Chondrocyte (in vitro differentiated cells): ENCODE measurements around the gene LLGL2. TPM values are rescaled to one million over a fixed set of nuclear protein-coding genes. Genes with fewer than 3 reads are reported as not detected.

Experiments
- DNase-seq: peaks from one replicate; pipeline ENCODE4 v3.0.0; 2021; ENCODE audit warnings: mixed read lengths, low spot score
- H3K27ac Mint-ChIP-seq: one replicate; pipeline ENCODE4 v1.8.0; 2021; ENCODE audit warnings: mild to moderate bottlenecking, moderate library complexity, mixed read lengths; ENCODE audit not compliant: unreplicated experiment
- H3K27me3 Mint-ChIP-seq: 2 replicates; pipeline ENCODE4 v1.8.0; 2021; ENCODE audit warnings: low read depth, mixed read lengths
- H3K36me3 Mint-ChIP-seq: 2 replicates; pipeline ENCODE4 v1.8.0; 2021; ENCODE audit warnings: low read depth, mixed read lengths
- H3K4me1 Mint-ChIP-seq: 2 replicates; pipeline ENCODE4 v1.8.0; 2021; ENCODE audit warnings: low read depth, mild to moderate bottlenecking, mixed read lengths
- H3K4me3 Mint-ChIP-seq: one replicate; pipeline ENCODE4 v1.8.0; 2021; ENCODE audit warnings: mild to moderate bottlenecking, moderate library complexity, mixed read lengths; ENCODE audit not compliant: unreplicated experiment
- H3K9me3 Mint-ChIP-seq: 2 replicates; pipeline ENCODE4 v1.8.0; 2021; ENCODE audit warnings: low read depth, mixed read lengths
- CTCF ChIP-seq: fragments of 200-600 bp; sonication (generic); IDR thresholded peaks from 2 replicates; pipeline ENCODE4 v1.5.0; 2021; ENCODE audit warnings: antibody characterized with exemption, mild to moderate bottlenecking, moderate library complexity
- total RNA-seq: library from RNA; stranded (reverse); gene quantifications from 3 replicates; pipeline ENCODE4 v1.2.1, GENCODE V29; 2021

The LLGL2 gene
- total RNA-seq, 1 donor from 2014 or later, result 1.8 TPM

DNA sequence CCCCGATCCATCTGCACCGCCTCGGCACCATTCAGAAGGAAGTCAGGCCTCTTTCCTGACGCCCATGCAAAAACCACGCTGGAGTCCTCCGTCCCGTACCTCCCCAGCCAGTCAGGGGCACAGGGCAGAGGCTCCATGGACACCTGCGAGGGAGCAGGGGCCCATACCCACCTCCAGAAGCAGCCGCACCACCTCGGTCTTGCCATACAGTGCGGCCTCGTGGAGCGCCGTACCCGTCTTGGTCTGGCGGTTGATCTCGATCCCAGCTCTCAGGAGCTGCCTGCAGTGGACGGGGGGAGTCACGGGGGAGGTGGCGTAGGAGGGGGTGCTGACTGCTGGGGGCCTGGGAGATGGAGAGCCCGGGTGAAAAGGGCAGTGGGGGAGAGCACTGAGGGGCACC lies 19.4 kb upstream of the LLGL2 start:
- Mint-ChIP-seq H3K4me3 (no peak overlapping the region), H3K9me3 (no peaks in the 10 kb centered on the region), H3K4me1 (peaks cover 16% of the 10 kb centered on the region), H3K27me3 (no peaks in the 10 kb centered on the region), H3K27ac (no peak overlapping the region), H3K36me3 (peaks cover 7% of the 10 kb centered on the region)
- DNase-seq, result no peak
- no peak for TF ChIP-seq CTCF

DNA sequence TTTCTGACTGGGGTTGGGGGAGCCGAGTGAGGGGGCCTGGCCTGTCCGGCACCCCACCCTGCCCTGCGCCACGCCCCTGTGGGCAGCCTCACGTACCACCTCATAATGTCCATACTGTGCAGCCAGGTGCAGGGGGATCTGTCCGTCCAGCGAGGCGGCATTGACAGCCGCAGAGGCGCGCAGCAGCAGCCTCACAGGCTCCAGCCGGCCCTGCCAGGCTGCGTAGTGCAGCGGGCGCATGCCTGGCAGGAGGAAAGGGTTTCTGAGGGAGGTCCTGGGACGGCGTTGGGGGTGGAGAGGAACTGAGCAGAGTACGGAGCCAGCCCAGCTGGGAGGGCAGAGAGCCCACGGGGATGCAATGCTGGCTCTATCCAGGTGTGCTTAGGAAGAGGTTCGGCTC lies 18.6 kb upstream of the LLGL2 start:
- H3K27me3 Mint-ChIP-seq, result no peaks in the 10 kb centered on the region
- no peak overlapping the region for H3K27ac Mint-ChIP-seq
- no peak for TF ChIP-seq CTCF
- peaks cover 23% of the 10 kb centered on the region for H3K4me1 Mint-ChIP-seq
- no peak overlapping the region for H3K4me3 Mint-ChIP-seq
- no peaks in the 10 kb centered on the region for H3K9me3 Mint-ChIP-seq
- H3K36me3 Mint-ChIP-seq, result peaks cover 7% of the 10 kb centered on the region
- no peak for DNase-seq

DNA sequence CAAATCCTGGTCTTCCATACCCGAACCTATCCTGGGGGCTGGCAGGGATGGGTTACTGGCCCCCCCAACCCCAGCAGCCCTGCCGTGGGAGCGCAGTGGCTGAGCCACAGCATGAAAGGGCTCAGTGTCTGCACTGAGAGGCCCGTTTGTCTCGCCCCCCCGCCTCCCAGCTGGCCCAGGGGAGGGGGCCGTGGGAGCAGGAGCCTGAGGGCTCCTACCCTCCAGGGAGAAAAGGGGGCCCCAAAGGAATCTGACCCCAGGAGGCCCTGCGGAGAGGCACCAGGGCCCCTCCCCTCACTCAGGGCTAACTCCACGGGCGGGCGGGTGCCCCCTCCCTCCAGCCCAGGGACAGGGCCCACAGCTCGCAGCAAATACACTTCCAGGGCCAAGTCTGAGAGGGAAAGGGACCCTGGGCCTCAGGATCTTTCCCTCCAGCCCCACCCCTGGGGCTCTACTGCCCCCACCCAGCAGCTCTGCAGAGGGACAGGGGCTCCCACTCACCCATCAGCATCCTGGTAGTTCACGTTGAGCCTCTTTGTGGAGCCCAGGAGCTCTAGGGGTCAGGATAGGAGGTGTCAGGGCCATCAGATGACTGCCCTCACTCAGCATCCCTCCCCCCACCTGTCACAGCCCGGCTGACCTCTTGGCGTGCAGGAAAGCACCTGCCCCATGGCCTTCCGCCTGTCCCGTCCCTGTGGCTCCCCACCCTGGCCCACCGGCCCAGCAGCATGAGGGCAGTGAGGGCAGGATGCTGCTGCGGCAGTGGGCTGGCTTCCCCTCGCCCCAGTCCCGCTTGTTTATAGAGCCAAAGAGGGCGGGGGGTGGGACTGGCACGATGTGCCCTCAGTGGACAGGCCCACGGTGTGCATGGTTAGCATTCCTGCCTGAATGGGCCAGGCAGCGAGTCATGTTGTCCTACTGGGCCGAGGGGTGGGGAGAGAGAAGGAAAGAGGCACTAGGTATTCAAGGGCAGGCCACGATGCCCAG lies 17.5 kb upstream of the LLGL2 start:
- H3K27ac Mint-ChIP-seq, result no peak overlapping the region
- peaks cover 7% of the 10 kb centered on the region for H3K36me3 Mint-ChIP-seq

DNA sequence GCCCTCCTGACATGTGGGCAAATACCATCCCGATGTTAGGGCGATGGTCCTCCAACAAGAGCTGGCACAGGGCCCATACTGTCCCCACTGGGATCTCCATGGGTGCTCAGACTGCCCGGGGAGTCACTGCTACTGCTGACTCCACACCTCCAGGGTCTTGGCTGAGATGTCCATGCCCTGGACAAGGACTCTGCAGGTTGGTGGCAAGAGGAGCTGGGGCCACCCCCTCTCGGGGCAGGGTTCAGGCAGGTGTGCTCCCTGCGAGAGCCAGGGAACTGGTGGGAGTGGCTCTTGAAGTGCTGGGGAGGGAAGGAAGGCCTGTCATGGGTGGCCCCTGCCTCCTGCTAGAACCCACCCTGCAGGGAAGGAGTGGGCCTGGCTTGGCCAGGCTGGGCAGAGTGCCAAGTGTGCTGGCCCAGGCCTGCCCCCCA lies 16.6 kb upstream of the LLGL2 start:
- Mint-ChIP-seq H3K27ac (no peak overlapping the region), H3K36me3 (peaks cover 7% of the 10 kb centered on the region), H3K9me3 (no peaks in the 10 kb centered on the region), H3K4me1 (peaks cover 43% of the 10 kb centered on the region), H3K27me3 (no peaks in the 10 kb centered on the region), H3K4me3 (no peak overlapping the region)
- DNase-seq, result no peak
- TF ChIP-seq CTCF, result no peak

More for the DNA sequence above, 17.5 kb upstream of the LLGL2 start:
- H3K4me1 Mint-ChIP-seq, result peaks cover 34% of the 10 kb centered on the region
- no peak for TF ChIP-seq CTCF
- DNase-seq, result no peak
- no peaks in the 10 kb centered on the region for H3K27me3 Mint-ChIP-seq
- H3K4me3 Mint-ChIP-seq, result no peak overlapping the region
- no peaks in the 10 kb centered on the region for H3K9me3 Mint-ChIP-seq

- H3K4me1 Mint-ChIP-seq, result peaks cover 47% of the 10 kb centered on the region
- H3K9me3 Mint-ChIP-seq, result no peaks in the 10 kb centered on the region
- no peaks in the 10 kb centered on the region for H3K27me3 Mint-ChIP-seq
- no peak overlapping the region for H3K4me3 Mint-ChIP-seq
- H3K36me3 Mint-ChIP-seq, result peaks cover 7% of the 10 kb centered on the region
- DNase-seq, result no peak
- TF ChIP-seq CTCF, result no peak
- H3K27ac Mint-ChIP-seq, result no peak overlapping the region
Observed at GRCh38 chr17:75509528-75510258, 15.8 kb upstream of the LLGL2 start.
